Trophoblast cell (in vitro differentiated cells and primary cell): ENCODE data around the gene DHH.

Source experiments
- DNase-seq, 2 donors: peaks; one replicate each; pipeline ENCODE4 v3.0.0-alpha.2; 2016
- H2AFZ ChIP-seq: 2 replicates; pipeline ENCODE4 v1.6.1; 2013; ENCODE audit warnings: low read length, moderate library complexity, mild to moderate bottlenecking; ENCODE audit not compliant: insufficient read depth, poor library complexity
- H2AK5ac ChIP-seq: 2 replicates; pipeline ENCODE4 v1.6.1; 2013; ENCODE audit warnings: mild to moderate bottlenecking, low read length
- H2BK120ac ChIP-seq: 2 replicates; pipeline ENCODE4 v1.6.1; 2013; ENCODE audit warnings: low read length, mild to moderate bottlenecking, moderate library complexity; ENCODE audit not compliant: insufficient read depth, poor library complexity
- H2BK12ac ChIP-seq: 2 replicates; pipeline ENCODE4 v1.6.1; 2013; ENCODE audit warnings: mild to moderate bottlenecking, low read length, moderate library complexity
- H2BK5ac ChIP-seq: 2 replicates; pipeline ENCODE4 v1.6.1; 2013; ENCODE audit warnings: low read length, low read depth, moderate library complexity, mild to moderate bottlenecking; ENCODE audit not compliant: poor library complexity
- H3K14ac ChIP-seq: 2 replicates; pipeline ENCODE4 v1.6.1; 2013; ENCODE audit warnings: mild to moderate bottlenecking, low read length
- H3K18ac ChIP-seq: 2 replicates; pipeline ENCODE4 v1.6.1; 2013; ENCODE audit warnings: mild to moderate bottlenecking, low read length
- H3K23ac ChIP-seq: 2 replicates; pipeline ENCODE4 v1.6.1; 2013; ENCODE audit warnings: low read length
- H3K27ac ChIP-seq: 2 replicates; pipeline ENCODE4 v1.5.1; 2013; ENCODE audit warnings: low read depth, mild to moderate bottlenecking, inconsistent platforms, low read length, moderate library complexity
- H3K27me3 ChIP-seq: 2 replicates; pipeline ENCODE4 v1.6.1; 2013; ENCODE audit warnings: inconsistent platforms, mild to moderate bottlenecking, low read length, moderate library complexity; ENCODE audit not compliant: insufficient read depth
- H3K36me3 ChIP-seq, 2 experiments: 1 replicate in 1 of 2; 2 replicates in 1 of 2; pipeline ENCODE4 v1.6.1; 2013; ENCODE audit warnings: low read length in 2 of 2, mild to moderate bottlenecking in 2 of 2, moderate library complexity in 1 of 2; ENCODE audit not compliant: insufficient read depth in 2 of 2, control insufficient read depth in 1 of 2
- H3K4ac ChIP-seq: 2 replicates; pipeline ENCODE4 v1.6.1; 2013; ENCODE audit warnings: low read depth, mild to moderate bottlenecking, low read length, moderate library complexity
- H3K4me1 ChIP-seq, 2 experiments: 1 replicate in 1 of 2; 2 replicates in 1 of 2; pipeline ENCODE4 v1.6.1; 2013; ENCODE audit warnings: low read length in 2 of 2, mild to moderate bottlenecking in 2 of 2, moderate library complexity in 1 of 2; ENCODE audit not compliant: insufficient read depth in 2 of 2, control insufficient read depth in 1 of 2
- H3K4me2 ChIP-seq: 2 replicates; pipeline ENCODE4 v1.6.1; 2013; ENCODE audit warnings: inconsistent platforms, mild to moderate bottlenecking, low read length, moderate library complexity
- H3K4me3 ChIP-seq: 2 replicates; pipeline ENCODE4 v1.5.1; 2013; ENCODE audit warnings: mild to moderate bottlenecking, low read depth, low read length, inconsistent platforms
- H3K79me1 ChIP-seq: one replicate; pipeline ENCODE4 v1.6.1; 2013; ENCODE audit warnings: low read length
- H3K79me2 ChIP-seq: 2 replicates; pipeline ENCODE4 v1.6.1; 2013; ENCODE audit warnings: low read length, mild to moderate bottlenecking; ENCODE audit not compliant: control insufficient read depth, insufficient read depth, poor library complexity
- H3K9ac ChIP-seq: 2 replicates; pipeline ENCODE4 v1.6.1; 2013; ENCODE audit warnings: mild to moderate bottlenecking, low read length
- H3K9me3 ChIP-seq: 2 replicates; pipeline ENCODE4 v1.6.1; 2013; ENCODE audit warnings: low read depth, mild to moderate bottlenecking, control low read depth, inconsistent platforms, low read length; ENCODE audit not compliant: insufficient read depth
- H4K12ac ChIP-seq: 2 replicates; pipeline ENCODE4 v1.6.1; 2013; ENCODE audit warnings: low read depth, mild to moderate bottlenecking, low read length, moderate library complexity
- H4K8ac ChIP-seq: 2 replicates; pipeline ENCODE4 v1.6.1; 2013; ENCODE audit warnings: low read depth, mild to moderate bottlenecking, low read length, moderate library complexity
- H4K91ac ChIP-seq: one replicate; pipeline ENCODE4 v1.6.1; 2013; ENCODE audit warnings: low read depth, mild to moderate bottlenecking, low read length, moderate library complexity
- WGBS: extraction: QIAGEN DNeasy Blood & Tissue Kit; methylation state at CpG from one replicate; pipeline ENCODE4 v1.1.7; 2013; ENCODE audit warnings: missing lambda C conversion rate; ENCODE audit not compliant: insufficient read length, insufficient coverage; ENCODE audit errors: extremely low coverage; 5-methylcytosine and 5-hydroxymethylcytosine counted together

The DHH gene

DNA sequence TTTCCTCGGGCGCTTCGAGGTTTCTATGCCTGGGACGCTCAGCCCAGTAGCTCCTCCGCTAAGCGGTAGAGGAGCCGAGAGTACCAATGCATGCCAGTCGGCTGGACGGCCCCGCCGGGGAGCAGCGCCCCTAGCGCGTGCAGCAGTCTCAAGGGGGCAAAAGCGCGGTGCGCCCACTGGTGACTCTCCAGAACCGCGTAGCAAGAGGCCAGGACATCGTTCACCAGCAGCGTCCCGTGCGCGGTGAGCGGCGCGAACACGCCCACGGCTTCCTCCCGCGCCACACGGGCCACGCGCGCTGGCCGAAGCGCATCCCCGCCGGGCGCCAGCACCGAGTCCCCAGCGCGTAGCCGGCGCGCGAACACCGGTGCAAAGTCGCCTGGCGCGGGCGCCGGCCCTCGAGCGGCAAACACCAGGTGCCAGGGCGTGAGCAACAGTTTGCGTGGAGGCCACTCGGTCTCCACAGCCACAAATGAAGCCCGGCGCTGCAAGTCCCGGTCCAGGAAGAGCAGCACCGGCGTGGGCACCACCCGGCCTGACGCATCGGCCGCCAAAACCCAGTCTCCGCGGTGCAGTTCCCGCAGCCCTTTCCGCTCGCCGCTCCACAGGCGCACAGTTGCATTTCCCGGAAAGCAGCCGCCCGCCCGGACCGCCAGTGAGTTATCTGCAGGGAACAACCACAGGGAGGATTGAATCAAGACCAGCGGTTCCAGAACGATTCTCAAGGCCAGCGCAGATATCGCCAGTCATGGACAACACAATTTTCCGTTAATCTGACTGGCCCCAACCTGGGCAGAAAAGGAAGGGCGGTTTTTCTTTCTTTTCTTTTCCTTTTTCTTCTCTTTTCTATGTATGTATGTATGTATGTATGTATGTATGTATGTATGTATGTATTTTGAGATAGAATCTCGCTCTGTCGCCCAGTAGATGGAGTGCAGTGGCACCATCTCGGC is 4.5 kb downstream of the DHH start:
- H4K12ac ChIP-seq = no peak overlapping the region
- peak overlapping the region; percentile 39 for H3K4me3 ChIP-seq
- H2BK12ac ChIP-seq = no peak overlapping the region
- peaks cover 65% of the 10 kb centered on the region for H3K27me3 ChIP-seq
- H3K18ac ChIP-seq = no peak overlapping the region
- no peak overlapping the region for H2AK5ac ChIP-seq
- no peak overlapping the region for H3K27ac ChIP-seq
- no peak overlapping the region for H3K4ac ChIP-seq
- no peak overlapping the region for H4K8ac ChIP-seq
- no peaks in the 10 kb centered on the region for H3K79me1 ChIP-seq
- no CpG with 5 or more reads among the region's 88 CpGs for WGBS
- no peak overlapping the region for H2AFZ ChIP-seq
- peak; percentile 26 to 57 for DNase-seq
- H3K4me1 ChIP-seq = peaks cover 12 to 29% of the 10 kb centered on the region in 2 experiments
- peak overlapping the region; percentile 47 for H3K4me2 ChIP-seq
- no peaks in the 10 kb centered on the region for H3K36me3 ChIP-seq
- peaks cover 6% of the 10 kb centered on the region for H3K9me3 ChIP-seq
- no peak overlapping the region for H2BK5ac ChIP-seq
- no peaks in the 10 kb centered on the region for H3K79me2 ChIP-seq
- H3K23ac ChIP-seq = peak overlapping the region; percentile 47
- no peak overlapping the region for H3K14ac ChIP-seq
- H4K91ac ChIP-seq = no peak overlapping the region
- H2BK120ac ChIP-seq = no peak overlapping the region
- H3K9ac ChIP-seq = no peak overlapping the region

- no peak overlapping the region for H3K23ac ChIP-seq
- no CpG with 5 or more reads among the region's 6 CpGs for WGBS
- H2BK12ac ChIP-seq = no peak overlapping the region
These were observed 5.7 kb downstream of the DHH start for GRCh38 chr12:49088932-49089330.

DNA sequence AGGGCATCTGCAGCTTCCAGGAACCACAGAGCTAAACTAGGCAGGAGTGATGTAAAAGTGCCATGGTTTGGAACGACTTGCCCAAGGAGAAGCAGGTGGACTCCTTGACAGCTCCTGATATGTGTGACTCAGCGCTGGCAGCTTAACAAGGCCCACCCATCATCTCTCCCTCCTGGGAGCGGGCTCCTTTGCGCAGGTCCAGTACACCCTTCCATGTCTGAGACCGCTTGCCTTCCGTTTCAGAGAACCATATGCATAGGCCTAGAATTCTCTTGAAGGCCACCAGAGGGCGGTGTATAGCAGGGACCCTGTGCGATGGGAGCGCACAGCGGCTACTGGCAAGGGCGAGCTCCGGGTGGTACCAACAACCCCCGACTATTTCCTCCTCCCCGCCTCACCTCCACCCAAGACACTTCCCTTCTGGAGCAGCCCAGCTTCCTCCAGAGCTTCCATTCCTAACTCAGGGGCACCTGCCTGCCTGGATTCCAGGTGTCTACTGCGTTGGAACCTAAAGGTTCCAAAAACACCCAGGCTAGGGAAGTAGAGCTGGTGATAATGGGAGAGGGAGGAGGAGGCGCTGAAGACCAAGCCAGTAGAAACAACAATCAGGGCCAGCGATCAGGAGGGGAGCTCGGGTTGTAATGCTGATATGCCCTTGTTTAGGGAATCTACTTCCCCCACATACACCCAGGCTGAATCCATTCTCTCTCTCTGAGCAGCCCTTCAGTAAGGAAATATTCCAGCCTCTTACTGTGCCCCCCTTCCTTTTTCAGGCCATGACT is 6.3 kb downstream of the DHH start:
- Histone ChIP-seq H3K14ac (no peak overlapping the region), H4K8ac (no peak overlapping the region)
- no CpG with 5 or more reads among the region's 18 CpGs for WGBS

More at GRCh38 chr12:49088932-49089330, 5.7 kb downstream of the DHH start:
- no peak overlapping the region for H2AK5ac ChIP-seq
- no peak overlapping the region for H3K18ac ChIP-seq
- no peak overlapping the region for H3K4ac ChIP-seq
- no peak overlapping the region for H3K4me3 ChIP-seq
- H3K4me1 ChIP-seq = peaks cover 8 to 24% of the 10 kb centered on the region in 2 experiments
- H3K14ac ChIP-seq = no peak overlapping the region
- no peak for DNase-seq
- H2BK5ac ChIP-seq = no peak overlapping the region
- no peaks in the 10 kb centered on the region for H3K36me3 ChIP-seq
- no peaks in the 10 kb centered on the region for H3K79me1 ChIP-seq
- no peaks in the 10 kb centered on the region for H3K79me2 ChIP-seq
- H3K27me3 ChIP-seq = peaks cover 53% of the 10 kb centered on the region
- H4K8ac ChIP-seq = no peak overlapping the region
- no peak overlapping the region for H3K27ac ChIP-seq
- H4K12ac ChIP-seq = no peak overlapping the region
- no peak overlapping the region for H2AFZ ChIP-seq
- no peak overlapping the region for H3K4me2 ChIP-seq
- no peak overlapping the region for H3K9ac ChIP-seq
- H4K91ac ChIP-seq = no peak overlapping the region
- no peak overlapping the region for H2BK120ac ChIP-seq
- peaks cover 2% of the 10 kb centered on the region for H3K9me3 ChIP-seq

DNA sequence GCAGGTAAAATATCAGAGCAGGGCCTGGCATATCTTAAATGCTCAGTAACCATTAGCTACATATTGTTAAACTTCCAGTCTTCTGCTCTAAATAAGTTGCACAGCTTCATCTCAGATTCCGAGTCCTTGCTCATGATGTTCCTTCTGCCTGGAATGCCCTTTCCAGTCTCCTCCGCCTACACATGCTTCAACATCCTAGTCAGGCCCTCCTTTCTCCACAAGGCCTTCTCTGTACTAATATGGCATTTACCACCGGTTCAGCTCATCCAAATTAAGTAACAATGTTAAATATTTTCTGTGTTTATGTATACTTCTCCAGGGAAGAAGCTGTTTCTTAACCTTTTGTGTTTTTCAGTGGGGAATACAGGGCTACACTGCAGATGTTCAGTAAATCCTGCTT is 8.5 kb downstream of the DHH start:
- peaks cover 2% of the 10 kb centered on the region for H3K9me3 ChIP-seq
- no peak for DNase-seq
- no peak overlapping the region for H2BK12ac ChIP-seq
- no peak overlapping the region for H3K23ac ChIP-seq
- no peak overlapping the region for H2BK5ac ChIP-seq
- H2BK120ac ChIP-seq = no peak overlapping the region
- H3K4ac ChIP-seq = no peak overlapping the region
- no peaks in the 10 kb centered on the region for H3K79me2 ChIP-seq
- no peak overlapping the region for H3K14ac ChIP-seq
- no peak overlapping the region for H3K4me3 ChIP-seq
- peaks cover 0 to 7% of the 10 kb centered on the region in 2 experiments for H3K4me1 ChIP-seq
- H4K91ac ChIP-seq = no peak overlapping the region
- H3K27ac ChIP-seq = no peak overlapping the region
- H3K9ac ChIP-seq = no peak overlapping the region
- no peak overlapping the region for H3K18ac ChIP-seq
- no peaks in the 10 kb centered on the region for H3K79me1 ChIP-seq
- peaks cover 28% of the 10 kb centered on the region for H3K27me3 ChIP-seq
- no peak overlapping the region for H3K4me2 ChIP-seq
- H2AK5ac ChIP-seq = no peak overlapping the region
- no peak overlapping the region for H4K8ac ChIP-seq
- H4K12ac ChIP-seq = no peak overlapping the region
- H2AFZ ChIP-seq = no peak overlapping the region
- WGBS = no CpG with 5 or more reads among the region's 3 CpGs
- H3K36me3 ChIP-seq = no peaks in the 10 kb centered on the region

More for the DNA sequence above, 6.3 kb downstream of the DHH start:
- Histone ChIP-seq H3K27ac (no peak overlapping the region), H4K91ac (no peak overlapping the region), H2BK12ac (no peak overlapping the region), H4K12ac (no peak overlapping the region), H3K79me2 (no peaks in the 10 kb centered on the region), H3K4me3 (no peak overlapping the region), H2BK5ac (no peak overlapping the region), H3K9me3 (peaks cover 2% of the 10 kb centered on the region), H3K4me1 (peaks cover 6 to 19% of the 10 kb centered on the region in 2 experiments), H2AFZ (no peak overlapping the region), H3K9ac (no peak overlapping the region), H3K4ac (no peak overlapping the region), H3K27me3 (peaks cover 48% of the 10 kb centered on the region), H3K36me3 (no peaks in the 10 kb centered on the region), H2AK5ac (no peak overlapping the region), H2BK120ac (no peak overlapping the region), H3K23ac (no peak overlapping the region), H3K4me2 (peak overlapping the region; percentile 6), H3K79me1 (no peaks in the 10 kb centered on the region), H3K18ac (no peak overlapping the region)
- peak; percentile 80 to 88 for DNase-seq
